ENCODE measurements around the gene FANCM.

DNA sequence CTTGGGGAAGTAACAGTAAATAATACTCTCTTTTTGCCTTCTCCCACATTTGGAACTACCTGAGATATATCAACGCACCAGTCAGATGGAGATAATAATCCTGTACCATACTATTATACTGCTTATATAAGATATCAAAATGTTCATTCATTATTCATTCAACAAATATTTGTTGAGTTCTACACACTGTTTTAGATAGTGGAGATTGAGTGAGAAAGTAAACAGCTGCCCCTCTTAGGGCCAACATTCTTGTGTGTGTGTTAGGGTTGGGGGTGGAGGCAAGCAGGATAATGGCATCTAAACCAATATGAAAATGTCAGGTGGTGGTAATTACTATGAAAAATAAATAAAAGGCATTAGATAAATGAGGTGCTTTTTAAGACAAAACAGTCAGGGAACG is 103.3 kb downstream of the FANCM start:
- TF ChIP-seq, protein P1, sequence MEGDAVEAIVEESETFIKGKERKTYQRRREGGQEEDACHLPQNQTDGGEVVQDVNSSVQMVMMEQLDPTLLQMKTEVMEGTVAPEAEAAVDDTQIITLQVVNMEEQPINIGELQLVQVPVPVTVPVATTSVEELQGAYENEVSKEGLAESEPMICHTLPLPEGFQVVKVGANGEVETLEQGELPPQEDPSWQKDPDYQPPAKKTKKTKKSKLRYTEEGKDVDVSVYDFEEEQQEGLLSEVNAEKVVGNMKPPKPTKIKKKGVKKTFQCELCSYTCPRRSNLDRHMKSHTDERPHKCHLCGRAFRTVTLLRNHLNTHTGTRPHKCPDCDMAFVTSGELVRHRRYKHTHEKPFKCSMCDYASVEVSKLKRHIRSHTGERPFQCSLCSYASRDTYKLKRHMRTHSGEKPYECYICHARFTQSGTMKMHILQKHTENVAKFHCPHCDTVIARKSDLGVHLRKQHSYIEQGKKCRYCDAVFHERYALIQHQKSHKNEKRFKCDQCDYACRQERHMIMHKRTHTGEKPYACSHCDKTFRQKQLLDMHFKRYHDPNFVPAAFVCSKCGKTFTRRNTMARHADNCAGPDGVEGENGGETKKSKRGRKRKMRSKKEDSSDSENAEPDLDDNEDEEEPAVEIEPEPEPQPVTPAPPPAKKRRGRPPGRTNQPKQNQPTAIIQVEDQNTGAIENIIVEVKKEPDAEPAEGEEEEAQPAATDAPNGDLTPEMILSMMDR (IDR thresholded peaks at IDR 0.05): no peak
- TF ChIP-seq POLR2A (IDR thresholded peaks at IDR 0.05) (no peak), POLR2AphosphoS5 (IDR thresholded peaks at IDR 0.05) (no peak)
